Activated T-cell treated with anti-CD3 and anti-CD28 coated beads for 48 hours (primary cell): ENCODE measurements around the gene DUT.
A peak's percentile ranks its signal among the peaks of the same experiment; 100 is the strongest.

ENCODE experiments used
- DNase-seq: peaks from one replicate; pipeline ENCODE4 v3.0.0-alpha.2; 2020; ENCODE audit warnings: low read depth

Gene DUT

DNA sequence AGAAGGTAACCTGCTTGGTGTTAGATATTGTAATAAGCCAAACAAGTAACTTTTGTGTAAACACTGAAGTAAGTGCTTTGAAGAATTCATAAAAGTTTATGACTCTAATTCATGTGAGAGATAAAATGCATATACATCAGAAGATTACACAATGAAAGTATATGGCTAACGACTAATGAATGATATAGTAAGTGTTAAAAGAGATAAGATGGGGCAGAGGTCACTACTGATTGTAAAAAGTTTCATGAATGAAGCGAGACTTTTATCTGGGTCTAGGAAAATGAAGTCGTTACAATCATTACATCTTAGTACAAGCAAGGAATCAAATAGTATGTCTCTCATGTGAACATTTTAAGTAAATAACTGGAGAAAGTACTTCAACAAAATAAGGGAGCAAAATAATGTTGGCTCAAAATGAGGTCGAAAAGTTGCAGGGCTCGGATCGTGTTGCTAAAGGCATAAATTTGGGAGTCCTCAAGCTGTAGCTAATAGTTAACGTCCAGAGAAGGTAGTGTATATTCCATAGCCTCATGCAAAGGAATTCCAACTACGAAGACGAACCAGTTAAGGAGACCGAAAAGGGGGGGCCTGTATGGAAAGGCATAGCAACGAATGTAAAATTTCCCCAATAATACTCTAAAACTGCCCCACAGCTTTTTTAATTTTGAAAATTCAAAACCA lies 984 bp upstream of the DUT start:
- no peak for DNase-seq

DNA sequence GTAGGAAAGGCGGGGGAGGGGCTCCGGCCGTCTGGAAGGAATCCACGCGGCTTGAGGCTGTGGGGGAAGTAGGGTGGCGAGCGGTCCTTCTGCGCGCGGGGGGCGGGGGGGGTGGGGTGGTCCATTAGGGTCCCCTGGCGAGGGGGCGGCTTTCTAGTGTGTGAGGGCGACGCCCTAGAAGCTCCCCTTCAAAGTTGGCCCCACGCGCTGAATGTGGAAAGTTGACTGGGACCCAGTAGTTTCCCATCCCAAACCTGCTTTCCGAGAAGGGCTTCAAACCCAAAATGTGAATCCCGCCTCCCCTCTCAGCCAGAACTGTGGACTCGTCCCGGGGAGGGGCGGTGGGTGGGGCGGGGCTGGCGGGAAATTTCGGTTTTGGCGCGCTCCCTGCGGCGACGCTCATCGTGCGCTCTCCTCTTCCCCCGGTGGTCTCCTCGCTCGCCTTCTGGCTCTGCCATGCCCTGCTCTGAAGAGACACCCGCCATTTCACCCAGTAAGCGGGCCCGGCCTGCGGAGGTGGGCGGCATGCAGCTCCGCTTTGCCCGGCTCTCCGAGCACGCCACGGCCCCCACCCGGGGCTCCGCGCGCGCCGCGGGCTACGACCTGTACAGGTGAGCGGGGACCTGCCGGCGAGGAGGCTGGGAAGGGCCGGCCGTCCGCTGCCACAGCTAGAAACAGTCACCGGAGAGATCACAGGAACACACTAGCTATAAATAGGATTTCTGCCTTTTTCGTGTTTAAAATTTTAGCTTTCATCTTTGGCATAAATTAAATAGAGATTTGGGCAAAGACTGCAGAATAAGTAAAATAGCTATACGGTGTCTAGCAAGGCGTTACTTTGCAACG lies 790 bp downstream of the DUT start:
- DNase-seq, result peak; percentile 73

DNA sequence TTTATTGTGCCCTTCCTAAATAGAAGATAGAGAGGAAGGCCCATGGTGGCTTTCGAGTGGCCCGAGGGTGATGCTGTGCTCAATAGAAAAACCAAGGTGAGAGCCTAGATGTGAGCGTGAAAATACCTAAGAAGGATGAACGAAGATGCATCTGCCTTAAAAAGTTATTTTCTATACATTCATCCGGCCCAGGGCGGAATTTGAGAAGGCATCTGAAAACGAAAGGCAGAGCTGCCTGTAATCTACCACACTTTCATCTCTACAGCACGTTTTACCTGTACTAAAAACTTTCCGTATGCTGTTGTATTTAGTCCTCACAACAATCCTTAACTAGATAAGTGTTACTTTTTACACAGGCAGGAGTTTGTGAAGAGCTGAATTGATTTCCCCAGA lies 1.4 kb downstream of the DUT start:
- DNase-seq, result no peak

DNA sequence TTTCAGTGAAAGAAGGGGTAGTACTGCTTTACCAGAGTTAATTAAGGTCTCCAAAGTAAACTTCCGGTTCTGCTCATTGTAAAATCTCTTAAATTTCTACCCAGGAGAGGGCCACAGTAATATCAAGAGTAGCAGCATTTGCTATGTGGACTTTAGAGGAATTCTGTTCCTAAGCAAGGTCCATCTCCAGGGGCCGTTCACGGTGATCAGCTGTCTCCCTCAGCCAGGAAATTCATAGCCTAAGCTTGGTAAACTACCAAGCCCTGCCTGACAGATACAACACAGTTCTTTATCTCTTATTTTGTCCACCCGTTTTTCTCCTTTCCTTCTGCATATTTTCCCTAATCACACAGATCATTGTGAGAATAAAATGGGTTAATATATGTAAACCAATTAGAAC lies 2.3 kb downstream of the DUT start:
- DNase-seq, result no peak

DNA sequence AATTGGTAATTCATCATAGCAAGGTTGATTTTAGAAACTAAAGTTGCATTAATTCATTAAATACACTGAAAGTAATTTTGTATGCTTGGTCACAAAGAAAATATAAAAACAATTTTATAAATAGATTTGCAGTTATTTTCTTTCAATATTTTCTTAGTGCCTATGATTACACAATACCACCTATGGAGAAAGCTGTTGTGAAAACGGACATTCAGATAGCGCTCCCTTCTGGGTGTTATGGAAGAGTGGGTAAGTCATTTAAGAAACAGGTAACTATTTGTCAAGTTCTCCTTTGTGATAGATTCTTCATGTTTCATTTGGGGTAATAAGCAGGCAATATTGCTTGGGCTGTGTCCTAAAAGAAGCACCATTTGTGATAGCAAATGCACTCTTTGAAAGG lies 3.0 kb downstream of the DUT start:
- no peak for DNase-seq

DNA sequence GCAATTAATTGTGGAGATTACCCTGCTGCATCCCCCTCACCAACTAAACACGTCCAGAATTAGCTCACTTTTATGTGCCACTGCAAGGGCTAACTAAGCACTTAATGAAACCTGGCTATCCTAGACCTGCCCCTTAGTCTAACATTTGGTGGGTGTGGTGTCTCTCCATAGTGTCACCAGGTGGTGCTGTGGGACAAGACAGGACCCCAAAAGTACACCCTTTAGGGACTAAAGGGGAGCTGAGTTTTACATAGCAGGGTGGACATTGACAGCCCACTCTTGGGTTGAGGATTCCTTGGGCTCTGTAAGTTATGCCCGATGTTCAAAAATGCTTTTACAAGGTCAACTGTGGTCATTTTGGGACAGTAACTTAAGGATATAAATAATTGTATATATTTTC lies 5.7 kb downstream of the DUT start:
- DNase-seq, result no peak

DNA sequence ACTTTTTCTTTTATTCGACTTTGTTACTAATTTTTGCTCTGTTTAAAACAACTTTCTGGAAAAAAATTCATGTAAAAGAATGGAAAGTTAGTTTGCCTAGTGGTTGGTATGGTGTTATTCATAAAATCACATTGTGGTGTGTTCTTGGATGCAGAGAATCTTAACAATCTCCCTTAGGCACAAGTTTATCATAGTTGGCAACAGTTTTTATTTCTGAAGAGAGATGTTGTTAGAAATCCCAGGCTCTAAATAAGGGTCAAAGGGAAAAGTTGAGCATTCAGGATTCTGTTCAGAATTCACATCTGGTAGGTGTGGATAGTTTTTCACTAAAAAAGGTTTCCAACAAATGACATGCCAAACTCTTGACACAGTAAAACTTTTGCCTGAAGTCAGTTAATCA lies 6.4 kb downstream of the DUT start:
- no peak for DNase-seq

DNA sequence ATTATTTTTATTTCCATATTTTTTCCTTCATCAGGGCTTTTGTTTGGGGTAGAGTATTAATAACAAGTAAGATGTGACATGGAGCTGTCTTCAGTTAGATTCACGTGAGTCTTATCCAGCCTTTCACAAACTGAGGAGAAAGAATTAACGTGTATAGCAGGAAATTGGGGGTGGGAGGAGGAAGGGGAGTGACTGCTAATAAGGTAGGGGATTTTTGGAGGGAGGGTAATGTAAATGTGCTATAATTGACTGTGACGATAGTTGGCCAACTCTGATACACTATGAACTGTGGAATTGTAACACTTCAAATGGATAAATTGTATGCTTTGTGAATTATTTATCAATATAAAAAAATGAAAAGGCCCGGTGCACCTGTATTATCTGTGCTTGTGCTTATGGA lies 8.9 kb downstream of the DUT start:
- DNase-seq, result no peak

DNA sequence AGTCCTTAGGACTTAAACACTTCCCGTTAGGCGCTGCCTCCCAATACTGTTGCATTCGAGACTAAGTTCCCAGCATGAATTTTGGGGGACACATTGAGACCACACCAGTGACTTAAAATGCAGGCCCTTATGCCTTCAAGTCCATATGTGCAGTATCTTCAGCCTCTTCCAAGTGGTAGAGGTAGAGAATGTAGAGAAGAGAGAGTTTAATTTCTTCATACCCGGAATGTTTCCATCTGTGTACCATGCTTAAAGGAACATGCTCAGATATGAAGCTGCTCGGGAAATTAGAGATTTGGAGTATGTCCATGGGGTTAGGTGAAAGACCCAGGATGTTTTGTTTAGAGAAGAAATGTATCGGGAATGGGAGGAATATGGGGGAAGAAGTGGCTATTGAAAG lies 12.6 kb downstream of the DUT start:
- DNase-seq, result no peak

DNA sequence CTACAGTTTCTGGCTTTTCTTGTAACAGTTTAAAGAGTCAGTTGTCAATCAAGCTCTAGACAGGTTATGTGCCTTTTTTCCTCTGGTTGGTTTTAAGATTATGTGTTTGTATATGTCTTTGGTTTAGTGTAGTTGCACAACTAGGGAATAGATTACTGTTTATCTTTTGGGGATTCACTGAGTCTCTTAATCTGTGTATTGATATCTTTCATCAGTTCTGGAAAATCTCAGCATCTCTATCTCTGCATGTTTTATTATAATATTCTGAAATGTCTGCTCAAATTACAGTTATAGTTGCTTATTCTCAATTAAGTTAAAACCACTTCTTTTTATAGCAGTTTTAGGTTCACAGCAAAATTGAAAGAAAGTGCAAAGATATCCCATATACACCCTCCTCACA lies 14.3 kb downstream of the DUT start:
- DNase-seq, result no peak

DNA sequence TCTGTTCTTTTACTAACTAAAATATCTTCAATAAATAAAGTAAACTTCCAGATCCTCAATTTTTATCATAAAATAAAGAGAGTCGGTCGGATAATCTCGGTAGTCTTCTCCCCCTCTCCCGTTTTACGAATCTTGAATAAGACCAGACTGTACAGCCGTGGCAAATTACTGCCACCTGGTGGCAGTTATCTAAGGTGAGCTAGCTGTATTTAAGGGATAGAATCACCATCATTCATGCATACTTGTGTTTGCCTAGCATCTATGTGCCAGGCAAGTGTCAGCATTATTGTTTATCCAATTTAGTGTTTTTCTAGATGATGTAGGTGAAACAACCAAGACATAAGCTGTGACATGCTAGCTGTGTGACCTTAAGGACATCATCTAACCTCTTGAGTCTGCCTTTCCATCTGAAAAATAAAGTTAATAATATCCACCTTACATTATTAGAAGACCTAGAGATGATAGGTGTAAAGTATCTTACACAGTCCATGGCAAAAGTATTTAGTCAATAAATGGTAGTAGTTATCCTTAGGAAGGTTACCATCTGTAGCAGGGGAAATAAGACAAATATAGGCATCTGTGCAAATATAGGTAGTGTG lies 21.3 kb downstream of the DUT start:
- peak; percentile 14 for DNase-seq

DNA sequence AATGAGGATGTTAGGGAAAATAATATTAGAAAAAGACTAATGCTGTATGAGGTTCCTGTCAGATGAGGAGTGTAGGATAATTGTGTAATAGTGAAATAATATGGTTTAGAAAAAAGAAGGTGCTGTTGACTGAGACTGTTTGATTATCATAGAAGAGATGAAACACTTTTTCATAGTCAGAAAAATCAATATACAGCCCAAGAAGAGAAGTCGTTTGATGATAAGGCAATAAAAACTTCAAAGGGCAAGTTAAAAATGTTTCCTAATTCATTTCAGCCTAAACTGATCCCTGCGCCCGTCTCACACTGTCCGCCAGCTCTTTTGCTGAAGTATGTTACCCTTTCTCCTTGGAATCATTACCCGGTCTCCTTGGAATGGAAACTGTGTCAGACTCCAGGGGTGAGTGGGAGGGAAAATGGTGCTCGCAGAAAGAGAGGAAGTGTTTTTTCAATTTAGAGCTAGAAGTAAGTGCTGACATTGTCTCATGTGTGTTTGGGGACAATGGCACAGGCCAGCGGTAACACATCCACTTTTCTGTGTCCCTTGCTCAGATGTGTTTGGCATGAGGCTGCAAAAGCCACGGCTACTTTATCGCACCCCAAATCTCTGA lies 23.6 kb downstream of the DUT start:
- DNase-seq, result no peak

DNA sequence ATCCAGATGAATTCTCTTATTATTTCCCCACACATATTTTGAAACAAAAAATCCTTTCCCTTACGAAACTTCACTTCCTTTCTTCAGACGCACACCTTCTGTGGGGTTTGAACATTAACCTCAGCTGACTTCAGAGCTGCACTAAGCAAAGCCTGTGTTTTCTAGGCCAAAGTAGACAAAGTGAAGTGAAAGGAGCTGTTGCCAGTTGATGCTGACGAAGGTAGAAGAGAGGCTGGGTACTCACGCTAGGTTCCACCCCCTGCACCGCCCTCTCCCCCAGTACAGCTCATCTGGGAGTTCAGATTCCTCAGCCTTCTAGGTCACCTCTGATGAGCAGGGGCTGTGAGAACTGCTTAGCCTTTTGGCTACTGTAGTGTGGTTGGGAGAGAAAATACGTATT lies 24.1 kb downstream of the DUT start:
- DNase-seq, result no peak

DNA sequence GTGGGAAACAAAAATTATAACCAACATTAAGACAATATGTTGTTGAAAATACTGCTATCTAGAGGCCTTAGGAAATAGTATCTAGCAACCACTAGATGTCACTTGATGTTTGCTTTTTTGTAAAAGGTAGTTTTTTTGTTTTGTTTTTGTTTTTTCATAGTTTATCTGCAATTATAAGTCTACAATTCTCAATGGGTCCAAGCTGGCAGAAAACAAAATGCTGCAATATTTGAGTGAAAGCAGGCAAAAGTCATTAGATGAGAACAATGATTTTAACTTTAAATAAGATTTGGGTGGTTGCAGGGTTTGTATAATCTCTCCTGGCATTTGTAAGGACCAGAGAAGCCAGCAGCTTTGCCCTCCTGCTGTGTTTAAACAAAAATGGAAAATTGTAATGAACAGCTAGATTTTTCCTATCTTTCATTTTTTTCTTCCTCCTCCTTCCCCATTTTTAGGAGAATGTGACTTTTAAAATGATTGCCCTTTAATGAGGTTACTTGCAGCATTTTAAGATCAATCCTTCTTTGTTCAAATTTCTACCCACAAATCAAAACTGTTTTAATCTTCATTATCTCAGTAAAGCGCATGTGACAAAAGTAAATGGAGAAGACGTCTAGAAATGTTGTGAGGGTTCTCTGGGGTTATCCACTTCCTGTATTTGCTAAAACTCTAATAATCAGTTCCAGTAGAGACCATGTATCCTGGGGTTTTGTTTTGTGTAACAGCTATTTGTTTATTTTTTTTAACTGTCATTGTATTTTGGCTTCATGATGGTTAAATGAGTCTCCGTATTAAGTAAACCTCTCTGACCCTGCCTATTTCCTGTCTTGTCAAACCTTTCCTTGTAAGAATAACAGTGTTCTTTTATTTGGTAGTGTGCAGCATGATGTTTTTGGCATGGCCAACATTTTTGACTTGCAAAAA lies 27.3 kb downstream of the DUT start:
- DNase-seq, result no peak

DNA sequence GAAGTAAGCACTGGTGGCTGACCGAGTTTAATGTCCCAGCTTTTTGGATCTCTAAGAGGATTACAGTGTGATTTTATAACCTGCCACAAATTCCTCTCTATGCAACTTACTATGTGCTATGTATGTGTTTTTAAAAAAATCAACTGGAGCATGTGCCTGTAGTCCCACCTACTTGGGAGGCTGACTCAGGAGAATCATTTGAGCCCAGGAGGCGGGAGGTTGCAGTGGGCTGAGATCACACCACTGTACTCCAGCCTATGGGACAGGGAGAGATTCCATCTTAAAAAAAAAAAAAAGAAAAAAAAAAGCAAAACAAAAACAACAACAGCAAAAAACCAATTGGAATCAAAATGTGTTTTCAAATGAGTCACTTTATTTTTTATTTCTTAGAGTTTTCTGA lies 29.6 kb downstream of the DUT start:
- no peak for DNase-seq

DNA sequence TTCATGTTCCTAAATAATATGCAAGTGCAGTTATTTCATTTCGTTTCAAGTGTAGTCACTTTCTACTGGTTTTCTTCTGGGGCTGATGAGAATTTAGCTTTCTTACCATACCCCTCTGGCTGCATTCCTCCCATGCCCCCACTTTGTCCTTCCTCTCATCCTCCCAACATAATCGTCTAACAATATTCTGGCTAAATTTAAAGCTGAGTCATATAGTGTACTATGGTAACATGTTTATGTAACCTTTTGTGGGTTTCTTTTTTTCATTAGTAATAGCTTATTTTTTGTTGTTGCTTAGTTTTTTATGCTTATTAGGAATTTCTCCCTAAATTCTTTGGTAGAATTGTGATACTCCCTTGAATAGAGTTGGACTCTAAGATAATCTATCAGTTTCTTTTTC lies 30.5 kb downstream of the DUT start:
- DNase-seq, result no peak

DNA sequence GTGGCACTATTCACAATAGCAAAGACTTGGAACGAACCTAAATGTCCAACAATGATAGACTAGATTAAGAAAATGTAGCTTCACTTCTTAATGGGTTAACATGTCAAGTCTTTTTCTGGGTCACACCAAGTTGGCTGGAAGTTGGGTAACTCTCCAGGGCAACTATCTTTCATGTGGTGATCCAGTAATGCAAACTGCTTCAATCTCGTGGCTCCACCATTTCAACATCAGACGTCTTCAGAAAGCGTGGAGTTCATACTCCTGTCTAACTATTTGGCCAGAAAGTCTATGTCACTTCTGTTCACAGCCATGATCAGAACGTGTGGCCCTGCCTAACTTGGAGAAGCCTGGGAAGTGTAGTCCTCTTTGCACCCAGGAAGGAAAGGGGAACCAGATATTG lies 32.2 kb downstream of the DUT start:
- no peak for DNase-seq

DNA sequence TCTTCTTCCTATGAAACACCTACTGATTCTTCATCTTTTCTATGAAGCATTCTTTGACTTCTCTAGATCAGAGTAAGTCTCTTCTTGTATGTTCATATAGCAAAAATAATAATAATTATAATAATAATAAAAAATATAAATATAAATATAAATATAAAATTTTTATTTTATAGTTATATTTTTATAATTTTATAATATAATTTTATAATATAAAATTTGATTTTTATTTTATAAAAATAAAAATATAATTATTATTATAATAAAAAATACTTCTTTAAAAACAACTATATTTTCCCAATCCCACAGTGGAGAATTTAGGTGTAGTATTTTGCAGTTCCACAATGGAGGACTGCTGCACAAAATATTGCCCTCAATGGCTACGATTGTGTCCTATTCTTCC lies 34.3 kb downstream of the DUT start:
- DNase-seq, result no peak

DNA sequence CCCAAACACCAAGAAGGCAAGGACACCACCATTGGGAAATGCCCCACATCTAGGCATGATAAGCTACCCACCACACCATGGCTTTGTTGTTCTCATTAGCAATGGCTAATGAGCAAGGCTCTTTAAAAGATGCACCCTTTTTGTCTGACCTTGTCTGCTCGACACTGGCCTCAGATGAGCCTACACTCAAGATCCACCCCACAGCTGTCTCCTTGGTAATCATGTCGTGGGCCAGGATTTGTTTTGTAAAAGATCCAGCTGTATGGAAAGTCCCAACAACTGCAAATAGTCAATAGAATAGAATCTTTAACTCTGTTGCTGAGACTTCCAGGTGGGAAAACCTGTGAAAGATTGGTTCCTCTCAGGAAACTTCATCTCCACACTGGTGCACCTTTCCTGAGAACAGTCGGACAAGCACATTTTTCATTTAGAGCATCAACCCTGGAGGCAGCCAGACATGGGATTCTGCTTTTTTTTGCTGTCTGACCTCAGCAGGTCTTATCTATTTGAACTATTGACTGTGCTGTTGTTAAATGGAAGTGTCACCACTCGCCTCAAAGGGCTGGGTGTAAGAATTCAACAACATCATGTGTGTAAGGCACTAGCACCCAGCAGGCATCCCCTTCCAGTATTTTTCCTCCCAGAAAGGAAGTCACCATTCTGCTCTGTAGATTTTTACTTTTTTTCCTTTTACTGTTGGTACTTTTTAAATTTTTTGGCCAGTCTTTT lies 35.5 kb downstream of the DUT start:
- no peak for DNase-seq

DNA sequence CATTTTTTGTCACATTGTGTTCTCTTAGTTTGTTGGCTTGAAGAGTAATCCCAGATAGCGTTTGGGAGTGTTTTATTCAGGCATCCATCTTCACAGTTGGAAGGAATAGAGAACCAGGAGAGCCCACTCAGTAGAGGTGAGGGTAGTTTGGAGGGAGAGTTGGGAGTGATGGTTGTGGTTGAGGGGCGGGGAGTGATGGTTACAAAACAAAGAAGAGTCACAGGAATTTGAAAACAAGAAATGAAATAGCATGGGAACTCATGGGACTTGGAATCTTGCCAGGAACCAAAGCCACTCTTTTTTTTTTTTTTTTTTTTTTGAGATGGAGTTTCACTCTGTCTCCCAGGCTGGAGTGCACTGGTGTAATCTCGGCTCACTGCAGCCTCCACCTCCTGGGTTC lies 36.3 kb downstream of the DUT start:
- DNase-seq, result no peak

DNA sequence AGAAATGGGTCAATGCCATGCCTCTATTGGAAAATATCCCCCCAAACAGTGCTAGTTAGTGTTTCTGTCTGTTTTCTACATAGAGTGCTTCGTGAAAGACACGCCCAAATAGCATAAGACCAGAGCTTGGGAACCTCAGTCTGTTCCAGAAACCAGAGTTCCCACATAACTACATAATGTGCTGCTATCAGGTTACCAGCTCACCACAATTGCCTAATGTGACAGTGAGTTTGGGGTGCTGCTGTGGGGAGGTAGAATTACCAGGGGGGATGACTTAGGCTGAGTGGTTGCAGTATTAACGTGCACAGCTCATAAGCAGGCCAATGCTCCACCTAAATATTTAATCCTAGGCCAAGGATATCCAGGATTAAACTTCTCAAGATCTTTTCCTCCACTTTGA lies 39.2 kb downstream of the DUT start:
- no peak for DNase-seq
